ENCODE data around the gene FCMR.

The FCMR gene

DNA sequence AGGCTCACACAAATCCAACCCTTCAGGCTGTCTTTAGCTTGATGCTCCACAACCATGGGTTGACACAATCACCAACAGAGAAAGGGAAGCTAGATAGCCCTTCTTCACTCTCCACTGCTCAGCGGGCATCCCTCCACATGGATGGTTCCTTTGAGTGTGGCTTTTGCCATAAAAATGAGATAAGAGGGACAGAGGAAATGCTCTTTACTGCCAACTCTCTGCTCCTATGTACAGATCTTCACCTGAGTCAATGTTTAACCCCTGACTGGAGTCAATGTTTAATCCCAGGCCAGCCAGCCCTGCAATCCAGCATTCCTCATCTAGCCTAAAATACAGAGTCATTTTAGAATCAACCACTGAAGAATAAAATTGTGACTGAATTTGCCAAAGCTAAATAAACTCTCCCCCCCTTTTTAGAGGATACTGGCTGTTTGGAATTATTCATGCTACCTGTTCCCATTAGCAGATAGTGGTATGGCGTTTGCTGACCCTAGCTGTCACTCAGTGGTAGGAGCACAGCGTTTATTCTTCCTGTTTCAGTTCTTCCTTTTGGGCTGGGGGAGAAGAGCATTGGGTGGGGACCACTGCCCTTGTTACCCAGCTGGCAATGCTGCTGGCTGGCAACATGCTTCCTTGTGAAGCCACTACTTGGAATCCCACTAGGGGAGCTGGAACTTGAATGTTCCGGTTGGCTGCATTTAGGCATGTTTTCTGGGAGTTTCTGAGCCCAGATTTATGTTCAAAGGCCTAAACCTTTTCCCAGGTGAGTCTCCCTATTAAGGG lies 29.8 kb upstream of the FCMR start:
- Histone ChIP-seq H3K4me1 (ENCODE audit: insufficient read depth, low read length) (no peaks in the 10 kb centered on the region), H3K27me3 (ENCODE audit: insufficient read depth, low read length, poor library complexity) (no peaks in the 10 kb centered on the region), H3K36me3 (ENCODE audit: insufficient read depth, low read length) (no peaks in the 10 kb centered on the region), H3K79me2 (ENCODE audit: insufficient read depth, low read length) (no peaks in the 10 kb centered on the region), H4K20me1 (ENCODE audit: insufficient read depth, low read length) (no peaks in the 10 kb centered on the region), H3K4me2 (ENCODE audit: insufficient read depth, low read length) (no peak overlapping the region), H3K4me3 (ENCODE audit: low read depth in 1 of 2, low read length in 2 of 2) (no peak overlapping the region), H3K9ac (ENCODE audit: low read depth, low read length) (no peak overlapping the region), H2AFZ (ENCODE audit: low read depth, low read length) (no peak overlapping the region), H3K27ac (ENCODE audit: low read length) (no peak overlapping the region), H3K9me3 (ENCODE audit: insufficient read depth, low read length, severe bottlenecking) (no peaks in the 10 kb centered on the region)
- ATAC-seq (ENCODE audit: insufficient read depth, low read depth) (no peak), DNase-seq (no peak)
- TF ChIP-seq EZH2 (IDR thresholded peaks at IDR 0.05; ENCODE audit: borderline replicate concordance, low read depth, low read length, severe bottlenecking), result no peak
- TF ChIP-seq, protein P1, sequence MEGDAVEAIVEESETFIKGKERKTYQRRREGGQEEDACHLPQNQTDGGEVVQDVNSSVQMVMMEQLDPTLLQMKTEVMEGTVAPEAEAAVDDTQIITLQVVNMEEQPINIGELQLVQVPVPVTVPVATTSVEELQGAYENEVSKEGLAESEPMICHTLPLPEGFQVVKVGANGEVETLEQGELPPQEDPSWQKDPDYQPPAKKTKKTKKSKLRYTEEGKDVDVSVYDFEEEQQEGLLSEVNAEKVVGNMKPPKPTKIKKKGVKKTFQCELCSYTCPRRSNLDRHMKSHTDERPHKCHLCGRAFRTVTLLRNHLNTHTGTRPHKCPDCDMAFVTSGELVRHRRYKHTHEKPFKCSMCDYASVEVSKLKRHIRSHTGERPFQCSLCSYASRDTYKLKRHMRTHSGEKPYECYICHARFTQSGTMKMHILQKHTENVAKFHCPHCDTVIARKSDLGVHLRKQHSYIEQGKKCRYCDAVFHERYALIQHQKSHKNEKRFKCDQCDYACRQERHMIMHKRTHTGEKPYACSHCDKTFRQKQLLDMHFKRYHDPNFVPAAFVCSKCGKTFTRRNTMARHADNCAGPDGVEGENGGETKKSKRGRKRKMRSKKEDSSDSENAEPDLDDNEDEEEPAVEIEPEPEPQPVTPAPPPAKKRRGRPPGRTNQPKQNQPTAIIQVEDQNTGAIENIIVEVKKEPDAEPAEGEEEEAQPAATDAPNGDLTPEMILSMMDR (IDR thresholded peaks at IDR 0.05; ENCODE audit: borderline replicate concordance, extremely low read depth, low read length, poor library complexity, severe bottlenecking), result no peak

DNA sequence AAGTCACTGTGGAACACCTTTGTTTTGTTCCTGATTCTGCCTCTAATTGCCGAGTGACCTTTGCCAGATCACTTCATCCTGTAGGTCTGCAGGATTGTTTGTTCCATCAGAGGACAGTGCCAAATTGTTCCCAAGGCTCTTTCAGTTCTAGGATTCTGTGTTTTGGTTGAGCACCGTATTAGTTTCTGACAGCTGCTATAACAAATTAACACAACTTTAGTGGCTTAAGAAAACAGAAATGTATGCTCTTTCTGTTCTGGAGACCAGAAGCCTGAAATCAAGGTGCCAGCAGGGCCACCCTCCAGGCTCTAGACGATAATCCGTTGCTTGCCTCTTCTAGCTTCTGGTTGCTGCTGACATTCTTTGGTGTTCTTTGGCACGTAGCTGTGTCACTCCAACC lies 27.9 kb upstream of the FCMR start:
- H3K4me2 ChIP-seq (ENCODE audit: insufficient read depth, low read length), result no peak overlapping the region
- no peak for ATAC-seq (ENCODE audit: insufficient read depth, low read depth)

DNA sequence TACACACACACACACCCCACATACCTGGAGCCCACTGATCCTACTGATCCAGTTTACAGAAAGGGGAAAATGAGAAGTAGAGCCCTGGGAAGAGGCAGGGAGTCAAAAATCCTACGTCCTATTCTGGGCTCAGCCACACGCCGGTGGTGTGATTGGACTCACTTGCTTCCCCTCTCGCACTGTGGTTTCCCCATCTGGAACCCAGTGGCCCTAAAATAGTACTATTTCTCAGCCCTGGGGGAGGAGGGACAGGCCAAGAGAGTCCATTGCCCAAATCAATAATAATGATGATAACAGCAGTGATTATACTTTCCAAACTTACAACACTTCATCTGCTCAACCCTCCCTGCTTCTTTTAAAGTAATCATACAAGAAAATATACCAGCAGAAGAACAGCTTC lies 27.5 kb upstream of the FCMR start:
- DNase-seq (no peak), ATAC-seq (ENCODE audit: insufficient read depth, low read depth) (no peak)
- H3K27ac ChIP-seq (ENCODE audit: low read length), result no peak overlapping the region
- H3K9me3 ChIP-seq (ENCODE audit: insufficient read depth, low read length, severe bottlenecking), result no peaks in the 10 kb centered on the region
- H3K36me3 ChIP-seq (ENCODE audit: insufficient read depth, low read length), result no peaks in the 10 kb centered on the region
- H4K20me1 ChIP-seq (ENCODE audit: insufficient read depth, low read length), result no peaks in the 10 kb centered on the region
- H2AFZ ChIP-seq (ENCODE audit: low read depth, low read length), result no peak overlapping the region
- no peaks in the 10 kb centered on the region for H3K79me2 ChIP-seq (ENCODE audit: insufficient read depth, low read length)
- no peaks in the 10 kb centered on the region for H3K27me3 ChIP-seq (ENCODE audit: insufficient read depth, low read length, poor library complexity)
- no peaks in the 10 kb centered on the region for H3K4me1 ChIP-seq (ENCODE audit: insufficient read depth, low read length)
- H3K4me2 ChIP-seq (ENCODE audit: insufficient read depth, low read length), result no peak overlapping the region
- TF ChIP-seq, protein P1 (IDR thresholded peaks at IDR 0.05; ENCODE audit: borderline replicate concordance, extremely low read depth, low read length, poor library complexity, severe bottlenecking), result no peak
- TF ChIP-seq EZH2 (IDR thresholded peaks at IDR 0.05; ENCODE audit: borderline replicate concordance, low read depth, low read length, severe bottlenecking), result no peak
- no peak overlapping the region for H3K4me3 ChIP-seq (ENCODE audit: low read depth in 1 of 2, low read length in 2 of 2)
- H3K9ac ChIP-seq (ENCODE audit: low read depth, low read length), result no peak overlapping the region

More for the DNA sequence above, 27.9 kb upstream of the FCMR start:
- no peaks in the 10 kb centered on the region for H3K79me2 ChIP-seq (ENCODE audit: insufficient read depth, low read length)
- TF ChIP-seq EZH2 (IDR thresholded peaks at IDR 0.05; ENCODE audit: borderline replicate concordance, low read depth, low read length, severe bottlenecking), result no peak
- TF ChIP-seq, protein P1 (IDR thresholded peaks at IDR 0.05; ENCODE audit: borderline replicate concordance, extremely low read depth, low read length, poor library complexity, severe bottlenecking), result no peak
- H3K4me1 ChIP-seq (ENCODE audit: insufficient read depth, low read length), result no peaks in the 10 kb centered on the region
- H3K9ac ChIP-seq (ENCODE audit: low read depth, low read length), result no peak overlapping the region
- no peak overlapping the region for H3K27ac ChIP-seq (ENCODE audit: low read length)
- DNase-seq, result no peak
- H2AFZ ChIP-seq (ENCODE audit: low read depth, low read length), result no peak overlapping the region
- H4K20me1 ChIP-seq (ENCODE audit: insufficient read depth, low read length), result no peaks in the 10 kb centered on the region
- H3K9me3 ChIP-seq (ENCODE audit: insufficient read depth, low read length, severe bottlenecking), result no peaks in the 10 kb centered on the region
- no peak overlapping the region for H3K4me3 ChIP-seq (ENCODE audit: low read depth in 1 of 2, low read length in 2 of 2)
- no peaks in the 10 kb centered on the region for H3K36me3 ChIP-seq (ENCODE audit: insufficient read depth, low read length)
- no peaks in the 10 kb centered on the region for H3K27me3 ChIP-seq (ENCODE audit: insufficient read depth, low read length, poor library complexity)

All from DND-41 (cell line).